Measurements from ENCODE around the gene MEN1.

The MEN1 gene

GRCh38 chr11:64799256-64799622 is 11.1 kb downstream of the MEN1 start:
- Histone ChIP-seq H3K27me3 (replicated peaks; ENCODE audit: insufficient read depth, low read length) (no peaks in the 10 kb centered on the region), H3F3A (ENCODE audit: insufficient read depth, low read length) (peaks cover 6% of the 10 kb centered on the region; the same call in 1 of the 2 replicates), H4K20me1 (ENCODE audit: insufficient read depth, low read length) (no peaks in the 10 kb centered on the region), H3K27ac (ENCODE audit: low read length) (no peak overlapping the region), H2AFZ (ENCODE audit: low read length) (no peak overlapping the region), H3K4me3 (ENCODE audit: low read length) (no peak overlapping the region), H3K36me3 (replicated peaks; ENCODE audit: insufficient read depth, low read length) (no peaks in the 10 kb centered on the region), H3K79me2 (ENCODE audit: low read length) (no peaks in the 10 kb centered on the region), H3K9me2 (replicated peaks; ENCODE audit: insufficient read depth, low read length) (no peaks in the 10 kb centered on the region), H3K4me2 (ENCODE audit: low read depth, low read length) (no peak overlapping the region), H3K9me3 (replicated peaks; ENCODE audit: insufficient read depth, low read length) (no peaks in the 10 kb centered on the region), H3K4me1 (ENCODE audit: low read length) (peaks cover 6% of the 10 kb centered on the region; the same call in 1 of the 2 replicates), H3K9ac (ENCODE audit: low read length) (no peak overlapping the region)
- no peak for DNase-seq
- TF ChIP-seq CTCF (IDR thresholded peaks at IDR 0.05; ENCODE audit: low read length) (no peak), EZH2 (optimal IDR thresholded peaks at IDR 0.05; ENCODE audit: low read depth, low read length) (no peak), EZH2phosphoT487 (IDR thresholded peaks at IDR 0.05; ENCODE audit: low read length) (no peak)

- no peak for DNase-seq
- Histone ChIP-seq H3K27me3 (replicated peaks; ENCODE audit: insufficient read depth, low read length) (no peaks in the 10 kb centered on the region), H3K9me2 (replicated peaks; ENCODE audit: insufficient read depth, low read length) (no peaks in the 10 kb centered on the region), H3K79me2 (ENCODE audit: low read length) (no peaks in the 10 kb centered on the region), H3K9me3 (replicated peaks; ENCODE audit: insufficient read depth, low read length) (no peaks in the 10 kb centered on the region), H3K9ac (ENCODE audit: low read length) (no peak overlapping the region), H3K4me1 (ENCODE audit: low read length) (no peaks in the 10 kb centered on the region), H3K4me2 (ENCODE audit: low read depth, low read length) (no peak overlapping the region), H3K4me3 (ENCODE audit: low read length) (no peak overlapping the region), H4K20me1 (ENCODE audit: insufficient read depth, low read length) (no peaks in the 10 kb centered on the region), H2AFZ (ENCODE audit: low read length) (no peak overlapping the region), H3K27ac (ENCODE audit: low read length) (no peak overlapping the region), H3K36me3 (replicated peaks; ENCODE audit: insufficient read depth, low read length) (no peaks in the 10 kb centered on the region), H3F3A (ENCODE audit: insufficient read depth, low read length) (no peaks in the 10 kb centered on the region)
- TF ChIP-seq CTCF (IDR thresholded peaks at IDR 0.05; ENCODE audit: low read length) (no peak), EZH2 (optimal IDR thresholded peaks at IDR 0.05; ENCODE audit: low read depth, low read length) (no peak), EZH2phosphoT487 (IDR thresholded peaks at IDR 0.05; ENCODE audit: low read length) (no peak)
Measured at GRCh38 chr11:64796757-64797541, 13.4 kb downstream of the MEN1 start.

- Histone ChIP-seq H3K36me3 (replicated peaks; ENCODE audit: insufficient read depth, low read length) (no peaks in the 10 kb centered on the region), H3K4me1 (ENCODE audit: low read length) (no peaks in the 10 kb centered on the region), H3K27me3 (replicated peaks; ENCODE audit: insufficient read depth, low read length) (no peaks in the 10 kb centered on the region), H2AFZ (ENCODE audit: low read length) (no peak overlapping the region), H3K9ac (ENCODE audit: low read length) (no peak overlapping the region), H3K27ac (ENCODE audit: low read length) (no peak overlapping the region), H3K4me3 (ENCODE audit: low read length) (no peak overlapping the region), H3K9me2 (replicated peaks; ENCODE audit: insufficient read depth, low read length) (no peaks in the 10 kb centered on the region), H3K9me3 (replicated peaks; ENCODE audit: insufficient read depth, low read length) (no peaks in the 10 kb centered on the region), H3F3A (ENCODE audit: insufficient read depth, low read length) (no peaks in the 10 kb centered on the region), H4K20me1 (ENCODE audit: insufficient read depth, low read length) (no peaks in the 10 kb centered on the region), H3K4me2 (ENCODE audit: low read depth, low read length) (no peak overlapping the region), H3K79me2 (ENCODE audit: low read length) (no peaks in the 10 kb centered on the region)
- DNase-seq: no peak
- TF ChIP-seq EZH2 (optimal IDR thresholded peaks at IDR 0.05; ENCODE audit: low read depth, low read length) (no peak), EZH2phosphoT487 (IDR thresholded peaks at IDR 0.05; ENCODE audit: low read length) (no peak), CTCF (IDR thresholded peaks at IDR 0.05; ENCODE audit: low read length) (no peak)
Measured at GRCh38 chr11:64796047-64796756, 14.1 kb downstream of the MEN1 start.
